Nephron progenitor cell (in vitro differentiated cells): ENCODE data around the gene VWCE.

Experiments
- DNase-seq: peaks from one replicate; pipeline ENCODE4 v3.0.0; 2021
- H3K27ac Mint-ChIP-seq: 2 replicates; pipeline ENCODE4 v1.8.0; 2021; ENCODE audit warnings: mild to moderate bottlenecking, moderate library complexity, mixed read lengths
- H3K27me3 Mint-ChIP-seq: 2 replicates; pipeline ENCODE4 v1.8.0; 2021; ENCODE audit warnings: mild to moderate bottlenecking, low read depth, mixed read lengths; ENCODE audit not compliant: poor library complexity
- H3K36me3 Mint-ChIP-seq: 2 replicates; pipeline ENCODE4 v1.8.0; 2021; ENCODE audit warnings: low read depth, mixed read lengths
- H3K4me1 Mint-ChIP-seq: 2 replicates; pipeline ENCODE4 v1.8.0; 2021; ENCODE audit warnings: mixed read lengths
- H3K4me3 Mint-ChIP-seq: 2 replicates; pipeline ENCODE4 v1.8.0; 2021; ENCODE audit warnings: mild to moderate bottlenecking, moderate library complexity, mixed read lengths
- H3K9me3 Mint-ChIP-seq: 2 replicates; pipeline ENCODE4 v1.8.0; 2021; ENCODE audit warnings: mild to moderate bottlenecking, moderate library complexity, mixed read lengths
- CTCF ChIP-seq: fragments of 200-600 bp; sonication (generic); IDR thresholded peaks from 2 replicates; pipeline ENCODE4 v1.5.0; 2021; ENCODE audit warnings: antibody characterized with exemption

VWCE gene

GRCh38 chr11:61292356-61292755 lies 2.8 kb downstream of the VWCE start:
- no peak for DNase-seq
- no peak for TF ChIP-seq CTCF
- Mint-ChIP-seq H3K4me3 (peak overlapping the region; percentile 88), H3K27me3 (no peaks in the 10 kb centered on the region), H3K27ac (no peak overlapping the region), H3K36me3 (peaks cover 32% of the 10 kb centered on the region), H3K4me1 (peaks cover 40% of the 10 kb centered on the region), H3K9me3 (no peaks in the 10 kb centered on the region)

- peaks cover 41% of the 10 kb centered on the region for H3K4me1 Mint-ChIP-seq
- no peaks in the 10 kb centered on the region for H3K27me3 Mint-ChIP-seq
- no peak overlapping the region for H3K27ac Mint-ChIP-seq
- H3K36me3 Mint-ChIP-seq: peaks cover 36% of the 10 kb centered on the region
- TF ChIP-seq CTCF: no peak
- no peak for DNase-seq
- no peaks in the 10 kb centered on the region for H3K9me3 Mint-ChIP-seq
- H3K4me3 Mint-ChIP-seq: no peak overlapping the region
These were observed 4.0 kb downstream of the VWCE start for GRCh38 chr11:61290905-61291690.

GRCh38 chr11:61287338-61287977 lies 7.7 kb downstream of the VWCE start:
- DNase-seq: no peak
- peaks cover 25% of the 10 kb centered on the region for H3K4me1 Mint-ChIP-seq
- TF ChIP-seq CTCF: no peak
- H3K9me3 Mint-ChIP-seq: no peaks in the 10 kb centered on the region
- peak overlapping the region; percentile 44 for H3K4me3 Mint-ChIP-seq
- H3K27ac Mint-ChIP-seq: peak overlapping the region; percentile 99
- H3K36me3 Mint-ChIP-seq: peaks cover 71% of the 10 kb centered on the region
- peaks cover 7% of the 10 kb centered on the region for H3K27me3 Mint-ChIP-seq

GRCh38 chr11:61283613-61284012 lies 11.5 kb downstream of the VWCE start:
- peaks cover 14% of the 10 kb centered on the region for H3K27me3 Mint-ChIP-seq
- peaks cover 84% of the 10 kb centered on the region for H3K36me3 Mint-ChIP-seq
- H3K27ac Mint-ChIP-seq: no peak overlapping the region

GRCh38 chr11:61281581-61282250 lies 13.4 kb downstream of the VWCE start:
- no peak for TF ChIP-seq CTCF
- H3K9me3 Mint-ChIP-seq: no peaks in the 10 kb centered on the region
- peak overlapping the region; percentile 14 for H3K4me3 Mint-ChIP-seq
- H3K27me3 Mint-ChIP-seq: peaks cover 14% of the 10 kb centered on the region
- peaks cover 28% of the 10 kb centered on the region for H3K4me1 Mint-ChIP-seq
- no peak overlapping the region for H3K27ac Mint-ChIP-seq
- DNase-seq: peak; percentile 91
- peaks cover 75% of the 10 kb centered on the region for H3K36me3 Mint-ChIP-seq

More at GRCh38 chr11:61283613-61284012, 11.5 kb downstream of the VWCE start:
- Mint-ChIP-seq H3K4me1 (peaks cover 33% of the 10 kb centered on the region), H3K4me3 (no peak overlapping the region), H3K9me3 (no peaks in the 10 kb centered on the region)
- TF ChIP-seq CTCF: no peak
- DNase-seq: no peak
